ENCODE measurements around the gene ATP8A1. TPM values are rescaled to one million over a fixed set of nuclear protein-coding genes. Genes with fewer than 3 reads are reported as not detected.

The ATP8A1 gene
- total and polyA plus RNA-seq, 2 of the 8 experiments (the other 6 are each of a cell fraction or from before 2014, with no cell fraction given) = 3.7 to 14.9 TPM

GRCh38 chr4:42454755-42455420 lies 202.0 kb downstream of the ATP8A1 start:
- Histone ChIP-seq H3K56ac (replicated peaks; ENCODE audit: insufficient read length, low read depth, low read length) (no peak overlapping the region), H2BK5ac (ENCODE audit: low read depth, low read length) (no peak overlapping the region), H3K79me2 (ENCODE audit: control insufficient read depth in 1 of 2, insufficient read depth in 2 of 2, low read length in 2 of 2) (no peaks in the 10 kb centered on the region), H3K27ac (ENCODE audit: low read depth, low read length) (no peak overlapping the region), H3K36me3 (ENCODE audit: control insufficient read depth in 2 of 4, insufficient read depth in 4 of 4, low read length in 3 of 4) (no peaks in the 10 kb centered on the region), H4K8ac (ENCODE audit: extremely low read depth, insufficient read depth, low read length) (no peak overlapping the region), H2AK5ac (ENCODE audit: low read depth, low read length) (no peak overlapping the region), H3K27me3 (replicated peaks in 1 of 4; ENCODE audit: control insufficient read depth in 3 of 4, extremely low read depth in 1 of 4, insufficient read depth in 3 of 4, low read length in 3 of 4) (no peaks in the 10 kb centered on the region), H2BK15ac (ENCODE audit: low read length) (no peak overlapping the region), H3K4me2 (ENCODE audit: insufficient read depth in 1 of 2, low read depth in 2 of 2, low read length in 2 of 2) (no peak overlapping the region), H2BK12ac (ENCODE audit: low read depth, low read length) (no peak overlapping the region), H3K23me2 (ENCODE audit: low read depth, low read length) (no peaks in the 10 kb centered on the region), H3K14ac (ENCODE audit: insufficient read length) (no peak overlapping the region), H4K5ac (ENCODE audit: insufficient read length, low read depth, low read length) (no peak overlapping the region), H3K9ac (replicated peaks in 1 of 4; ENCODE audit: extremely low read depth in 1 of 4, low read depth in 3 of 4, low read length in 3 of 4) (no peak overlapping the region), H3K23ac (ENCODE audit: insufficient read length) (no peak overlapping the region), H4K91ac (replicated peaks; ENCODE audit: insufficient read length, low read length) (no peak overlapping the region), H3K18ac (ENCODE audit: extremely low read depth, low read length) (no peak overlapping the region), H3K79me1 (ENCODE audit: low read depth, low read length) (no peaks in the 10 kb centered on the region), H4K20me1 (replicated peaks in 1 of 2; ENCODE audit: control insufficient read depth in 1 of 2, insufficient read depth in 2 of 2, low read length in 2 of 2) (no peaks in the 10 kb centered on the region), H2AFZ (ENCODE audit: low read length) (no peak overlapping the region), H3K9me3 (ENCODE audit: insufficient read depth in 2 of 2, low read depth in 1 of 2, low read length in 1 of 2) (no peaks in the 10 kb centered on the region), H3K4me3 (ENCODE audit: extremely low read depth in 1 of 4, insufficient read depth in 2 of 4, low read depth in 3 of 4, low read length in 4 of 4) (no peak overlapping the region), H3K4ac (replicated peaks; ENCODE audit: insufficient read length, low read depth, low read length) (no peak overlapping the region), H2BK20ac (ENCODE audit: low read length) (no peak overlapping the region), H2BK120ac (replicated peaks; ENCODE audit: low read depth, low read length) (no peak overlapping the region), H3K4me1 (replicated peaks in 1 of 4; ENCODE audit: control insufficient read depth in 3 of 4, insufficient read depth in 4 of 4, low read length in 3 of 4) (peaks cover 2 to 19% (median 7%) of the 10 kb centered on the region in 4 experiments; a peak in 4 of 7 replicates)
- ChIA-PET POLR2A (ENCODE audit: partially characterized antibody) (no interaction called here), CTCF (ENCODE audit: partially characterized antibody) (no interaction called here)
- WGBS, 2 experiments (ENCODE audit: extremely low coverage in 1 of 2, insufficient coverage in 1 of 2, insufficient read length in 1 of 2, insufficient replicate concordance in 2 of 2, low coverage in 1 of 2, low lambda C conversion rate in 2 of 2, missing lambda C conversion rate in 1 of 2) = 88% methylated on average over 2 of the region's 2 CpGs; no CpG with 5 or more reads in 1 of the 2 experiments
- FAIRE-seq (no peak), DNase-seq (ENCODE audit: low read depth in 1 of 2, low spot score in 2 of 2) (no peak)
- TF ChIP-seq BRCA1 (IDR thresholded peaks at IDR 0.05; ENCODE audit: low read depth, low read length) (no peak), MAFK (IDR thresholded peaks at IDR 0.05; ENCODE audit: low read depth, low read length) (no peak), POU5F1 (IDR thresholded peaks at IDR 0.05; ENCODE audit: low read depth, low read length) (no peak), BACH1 (IDR thresholded peaks at IDR 0.05; ENCODE audit: low read length) (no peak), TBP (IDR thresholded peaks at IDR 0.05; ENCODE audit: low read depth, low read length) (no peak), SRF (IDR thresholded peaks at IDR 0.05; ENCODE audit: low read depth, low read length) (no peak), RBBP5 (IDR thresholded peaks at IDR 0.05; ENCODE audit: borderline replicate concordance, low read depth, low read length) (no peak)
